Measurements from ENCODE around the gene MUC2.

GRCh38 chr11:1072821-1073231 lies 1.8 kb upstream of the MUC2 start:
- TF ChIP-seq CTCF (IDR thresholded peaks at IDR 0.05) (no peak), EZH2 (IDR thresholded peaks at IDR 0.05) (no peak), EZH2phosphoT487 (IDR thresholded peaks at IDR 0.05) (no peak)
